GM12875 (cell line): Measurements from ENCODE around the gene IL17RD.

Experiments
- H3K4me3 ChIP-seq: one replicate; pipeline ENCODE4 v1.5.1; 2011; ENCODE audit warnings: low read depth, low read length, control low read depth
- TF ChIP-seq, protein P1 (sequence below): IDR thresholded peaks from 2 replicates; pipeline ENCODE4 v1.5.1; 2011; ENCODE audit warnings: low read depth, mild to moderate bottlenecking, control low read depth, inconsistent platforms, low read length, moderate library complexity, borderline replicate concordance; ENCODE audit not compliant: insufficient read depth

IL17RD gene

DNA sequence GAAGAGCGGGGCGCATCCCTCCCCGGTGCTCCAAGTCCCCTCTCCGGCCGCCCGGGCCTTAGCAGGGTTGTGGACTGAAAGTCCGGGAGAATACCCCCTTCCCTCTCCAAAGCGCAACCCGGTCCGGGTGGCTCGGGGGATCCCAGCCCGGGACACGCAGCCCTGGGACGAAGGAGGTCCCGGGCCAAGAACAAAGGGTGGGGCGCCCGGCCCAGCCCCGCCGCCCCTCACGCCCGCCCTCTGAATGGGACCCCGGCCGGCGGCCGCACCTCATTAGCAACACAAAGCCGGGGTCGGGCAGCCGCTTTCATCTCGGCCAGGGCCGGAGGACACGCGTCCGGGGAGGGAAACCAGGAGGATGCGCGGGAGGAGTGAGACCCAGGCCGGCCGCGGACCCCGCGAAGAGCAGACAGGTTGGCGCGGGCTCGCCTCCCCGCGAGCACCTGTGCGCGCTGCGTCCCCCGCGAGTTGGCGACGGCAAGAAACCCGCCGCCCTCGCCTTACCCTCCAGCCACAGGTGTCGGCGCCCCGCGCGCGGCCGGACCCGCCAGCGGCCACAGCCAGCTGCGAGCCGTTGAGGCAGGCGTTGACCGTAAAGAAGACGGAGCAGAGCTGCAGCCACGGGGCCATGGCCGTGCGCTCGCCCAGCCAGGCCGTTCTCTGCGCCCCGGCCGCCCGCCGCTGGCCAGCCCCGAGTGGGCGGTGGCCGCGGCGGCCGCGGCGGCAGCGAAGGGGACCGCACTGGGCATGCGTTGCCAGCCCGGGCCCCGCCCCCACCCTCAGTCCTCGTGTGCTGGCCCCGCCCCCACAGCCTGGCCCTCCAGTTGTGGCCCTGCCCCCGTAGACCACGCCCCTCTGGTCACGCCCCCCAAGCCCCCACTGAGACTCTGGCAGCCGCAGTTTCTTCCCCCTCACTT is at the start of gene IL17RD:
Gene IL17RD, minus strand, starts transcription at position 697 of the 917 bp plus-strand sequence. Its CDS starts 67 bp downstream, at position 630.
- TF ChIP-seq, protein P1, sequence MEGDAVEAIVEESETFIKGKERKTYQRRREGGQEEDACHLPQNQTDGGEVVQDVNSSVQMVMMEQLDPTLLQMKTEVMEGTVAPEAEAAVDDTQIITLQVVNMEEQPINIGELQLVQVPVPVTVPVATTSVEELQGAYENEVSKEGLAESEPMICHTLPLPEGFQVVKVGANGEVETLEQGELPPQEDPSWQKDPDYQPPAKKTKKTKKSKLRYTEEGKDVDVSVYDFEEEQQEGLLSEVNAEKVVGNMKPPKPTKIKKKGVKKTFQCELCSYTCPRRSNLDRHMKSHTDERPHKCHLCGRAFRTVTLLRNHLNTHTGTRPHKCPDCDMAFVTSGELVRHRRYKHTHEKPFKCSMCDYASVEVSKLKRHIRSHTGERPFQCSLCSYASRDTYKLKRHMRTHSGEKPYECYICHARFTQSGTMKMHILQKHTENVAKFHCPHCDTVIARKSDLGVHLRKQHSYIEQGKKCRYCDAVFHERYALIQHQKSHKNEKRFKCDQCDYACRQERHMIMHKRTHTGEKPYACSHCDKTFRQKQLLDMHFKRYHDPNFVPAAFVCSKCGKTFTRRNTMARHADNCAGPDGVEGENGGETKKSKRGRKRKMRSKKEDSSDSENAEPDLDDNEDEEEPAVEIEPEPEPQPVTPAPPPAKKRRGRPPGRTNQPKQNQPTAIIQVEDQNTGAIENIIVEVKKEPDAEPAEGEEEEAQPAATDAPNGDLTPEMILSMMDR: no peak
- peak within 1 kb of the TSS; percentile 40 for H3K4me3 ChIP-seq

- TF ChIP-seq, protein P1: no peak
- no peak overlapping the region for H3K4me3 ChIP-seq
Measured at GRCh38 chr3:57206423-57206822, 41.3 kb upstream of the IL17RD start.

DNA sequence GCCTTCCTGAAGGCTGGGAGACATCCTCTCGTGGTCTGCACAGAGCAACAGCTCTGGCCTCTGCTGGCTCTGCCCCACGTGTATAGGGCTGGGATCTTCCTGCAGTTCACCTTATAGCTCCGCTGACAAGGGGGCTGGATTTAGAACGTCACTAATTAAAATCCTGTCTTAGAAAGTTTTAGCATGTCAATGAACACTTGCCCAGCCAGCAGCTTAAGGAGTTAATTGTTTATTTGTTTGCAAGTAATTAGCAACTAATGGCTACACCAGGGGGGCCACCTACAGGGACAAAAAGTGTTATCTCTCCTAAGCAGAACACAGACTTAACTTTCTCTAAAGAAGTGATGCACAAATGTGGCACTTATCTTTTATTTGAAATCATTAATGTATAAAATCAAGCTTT is 34.7 kb upstream of the IL17RD start, which contains the start of gene HESX1:
Gene HESX1, minus strand, starts transcription at position 84 of the 403 bp plus-strand sequence. Its CDS starts 60 bp downstream, at position 24.
- no peak within 1 kb of the TSS for H3K4me3 ChIP-seq
- TF ChIP-seq, protein P1: no peak

DNA sequence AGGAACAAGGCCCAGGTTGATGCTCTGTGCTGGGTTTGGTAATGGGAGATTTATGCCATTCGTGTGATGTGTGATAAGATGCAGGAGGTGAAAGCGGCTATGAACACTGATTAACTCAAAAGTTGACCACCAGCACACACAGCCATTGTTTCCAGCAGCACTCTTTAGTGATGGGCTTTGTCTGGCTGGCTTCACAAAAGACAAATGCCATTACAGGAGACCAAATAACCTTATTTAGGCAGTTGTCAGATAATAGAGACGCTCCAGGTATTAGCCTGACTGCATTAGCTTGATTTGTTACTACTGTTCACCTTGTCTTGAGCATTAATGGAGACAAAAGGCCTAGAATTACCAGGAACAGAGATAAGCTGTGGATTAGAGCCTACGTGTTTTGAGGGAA is 29.5 kb upstream of the IL17RD start:
- TF ChIP-seq, protein P1: no peak
- no peak overlapping the region for H3K4me3 ChIP-seq

GRCh38 chr3:57192028-57192427 is 26.9 kb upstream of the IL17RD start:
- TF ChIP-seq, protein P1: no peak
- no peak overlapping the region for H3K4me3 ChIP-seq

- H3K4me3 ChIP-seq: no peak overlapping the region
- TF ChIP-seq, protein P1: no peak
Measured at GRCh38 chr3:57184526-57184925, 19.4 kb upstream of the IL17RD start.
